Rectal smooth muscle tissue (tissue), 1 donor: ENCODE data around the gene TBL1XR1.

Source experiments
- H3K27ac ChIP-seq: one replicate; pipeline ENCODE4 v1.7.0; 2013; ENCODE audit warnings: low read depth, low read length, inconsistent platforms
- H3K27me3 ChIP-seq: one replicate; pipeline ENCODE4 v1.7.0; 2013; ENCODE audit warnings: low read length; ENCODE audit not compliant: control insufficient read depth, insufficient read depth
- H3K36me3 ChIP-seq: one replicate; pipeline ENCODE4 v1.7.0; 2013; ENCODE audit warnings: low read length; ENCODE audit not compliant: control insufficient read depth, insufficient read depth
- H3K4me1 ChIP-seq: one replicate; pipeline ENCODE4 v1.7.0; 2013; ENCODE audit warnings: low read length; ENCODE audit not compliant: control insufficient read depth, insufficient read depth
- H3K4me3 ChIP-seq: one replicate; pipeline ENCODE4 v1.7.0; 2013; ENCODE audit warnings: low read length
- H3K9ac ChIP-seq: one replicate; pipeline ENCODE4 v1.7.0; 2013; ENCODE audit warnings: low read length

TBL1XR1 gene

DNA sequence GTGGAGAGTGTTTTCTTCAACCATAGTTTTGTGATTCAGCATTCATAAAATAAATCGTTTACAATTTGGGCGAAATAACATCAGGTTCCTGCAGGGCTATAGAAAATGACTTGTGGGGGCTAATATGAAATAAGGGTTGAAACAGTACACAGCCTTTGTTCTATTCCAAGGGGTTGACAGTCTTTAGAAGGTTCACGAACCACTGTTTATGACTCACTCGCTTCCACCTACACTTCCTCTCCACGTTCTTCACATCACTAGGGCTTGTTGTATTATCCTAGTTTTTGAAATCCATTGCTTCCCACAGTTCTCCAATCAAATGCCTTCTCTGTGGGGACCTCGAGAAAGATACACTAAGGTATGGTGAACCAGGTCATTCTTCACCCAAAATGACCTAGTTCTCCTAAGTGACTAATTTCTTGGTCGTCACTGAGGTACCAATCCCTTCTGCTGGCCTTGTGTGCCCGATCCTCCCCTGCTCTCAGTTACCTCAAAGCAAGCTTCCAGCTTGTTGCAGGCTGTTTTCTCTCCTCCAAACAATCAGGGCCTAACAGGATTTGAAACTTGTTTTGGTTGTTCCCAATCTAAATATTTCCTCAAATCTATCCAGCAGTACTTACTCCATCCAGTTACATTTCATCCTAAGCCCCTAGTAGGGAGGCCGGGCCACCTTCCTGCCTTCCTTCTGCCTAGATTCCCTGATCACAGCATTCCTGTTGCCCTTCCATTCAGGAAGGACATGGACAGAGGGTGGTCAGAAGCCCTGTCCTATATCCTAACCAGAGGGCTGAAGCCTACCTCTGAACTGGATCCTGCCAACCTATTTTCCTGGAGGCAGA lies 23.1 kb upstream of the TBL1XR1 start:
- Histone ChIP-seq H3K27ac (no peak overlapping the region), H3K9ac (no peak overlapping the region), H3K27me3 (no peaks in the 10 kb centered on the region), H3K36me3 (no peaks in the 10 kb centered on the region), H3K4me1 (no peaks in the 10 kb centered on the region), H3K4me3 (no peak overlapping the region)

GRCh38 chr3:177213801-177214535 lies 16.7 kb upstream of the TBL1XR1 start:
- no peak overlapping the region for H3K27ac ChIP-seq
- H3K4me1 ChIP-seq = no peaks in the 10 kb centered on the region
- no peaks in the 10 kb centered on the region for H3K36me3 ChIP-seq
- H3K4me3 ChIP-seq = no peak overlapping the region
- no peaks in the 10 kb centered on the region for H3K27me3 ChIP-seq
- H3K9ac ChIP-seq = no peak overlapping the region

- H3K9ac ChIP-seq = no peak overlapping the region
These were observed 15.5 kb upstream of the TBL1XR1 start for GRCh38 chr3:177212756-177213155.

DNA sequence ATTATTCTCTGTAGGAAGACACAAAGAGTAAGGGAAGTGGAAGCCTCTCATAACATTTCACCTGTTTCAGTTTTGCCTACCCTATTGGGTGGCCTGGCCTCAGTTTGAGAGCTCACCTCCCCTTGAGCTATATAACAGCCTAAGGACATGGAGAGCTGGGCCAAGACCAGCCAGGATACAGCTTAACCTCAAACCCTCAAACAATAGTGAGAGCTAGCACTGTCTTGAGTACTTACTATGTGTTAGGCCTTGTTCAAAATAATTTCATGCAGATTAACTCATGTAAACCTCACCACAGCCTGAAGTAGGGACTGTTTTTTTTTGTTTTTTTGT lies 15.0 kb upstream of the TBL1XR1 start:
- H3K9ac ChIP-seq = no peak overlapping the region
- H3K4me3 ChIP-seq = no peak overlapping the region
- no peak overlapping the region for H3K27ac ChIP-seq
- H3K36me3 ChIP-seq = no peaks in the 10 kb centered on the region
- no peaks in the 10 kb centered on the region for H3K4me1 ChIP-seq
- no peaks in the 10 kb centered on the region for H3K27me3 ChIP-seq

More at GRCh38 chr3:177212756-177213155, 15.5 kb upstream of the TBL1XR1 start:
- Histone ChIP-seq H3K36me3 (no peaks in the 10 kb centered on the region), H3K27ac (no peak overlapping the region), H3K4me1 (no peaks in the 10 kb centered on the region), H3K27me3 (no peaks in the 10 kb centered on the region), H3K4me3 (no peak overlapping the region)

DNA sequence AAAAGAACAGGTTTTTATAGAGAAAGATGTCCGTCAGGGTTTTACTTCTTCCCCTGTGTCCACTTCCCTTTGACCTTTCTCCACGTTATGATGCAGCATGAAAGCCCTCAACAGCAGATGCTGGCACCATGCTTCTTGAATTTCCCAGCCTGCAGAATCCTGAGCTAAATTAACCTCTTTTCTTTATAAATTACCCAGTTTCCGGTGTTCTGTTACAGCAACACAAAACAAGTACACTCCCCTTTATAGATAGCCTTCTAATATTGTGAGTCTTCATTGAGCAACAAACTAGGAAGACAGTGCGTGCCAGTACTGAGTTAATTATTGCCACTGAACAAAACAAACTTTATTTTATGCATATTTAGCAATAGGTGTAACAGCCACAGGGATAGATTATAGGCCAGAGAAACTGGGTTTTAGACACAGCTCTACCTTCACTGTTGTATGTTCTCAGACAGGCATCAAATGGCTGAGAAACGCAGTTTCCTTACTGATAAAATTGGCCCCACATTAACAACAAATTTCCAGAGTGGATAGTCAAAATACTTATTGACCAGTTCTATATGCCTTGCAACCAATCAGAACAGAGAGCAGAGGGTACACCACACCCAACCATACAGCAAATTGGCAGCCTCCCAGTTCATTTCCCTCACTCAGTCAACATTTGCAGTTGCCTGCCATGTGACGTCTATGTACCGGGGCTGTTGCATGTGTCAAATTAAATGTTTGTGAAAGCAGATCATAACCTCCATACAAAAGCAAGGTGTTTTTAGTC lies 14.4 kb upstream of the TBL1XR1 start:
- Histone ChIP-seq H3K27me3 (no peaks in the 10 kb centered on the region), H3K4me1 (no peaks in the 10 kb centered on the region), H3K4me3 (no peak overlapping the region), H3K9ac (no peak overlapping the region), H3K27ac (no peak overlapping the region), H3K36me3 (no peaks in the 10 kb centered on the region)

DNA sequence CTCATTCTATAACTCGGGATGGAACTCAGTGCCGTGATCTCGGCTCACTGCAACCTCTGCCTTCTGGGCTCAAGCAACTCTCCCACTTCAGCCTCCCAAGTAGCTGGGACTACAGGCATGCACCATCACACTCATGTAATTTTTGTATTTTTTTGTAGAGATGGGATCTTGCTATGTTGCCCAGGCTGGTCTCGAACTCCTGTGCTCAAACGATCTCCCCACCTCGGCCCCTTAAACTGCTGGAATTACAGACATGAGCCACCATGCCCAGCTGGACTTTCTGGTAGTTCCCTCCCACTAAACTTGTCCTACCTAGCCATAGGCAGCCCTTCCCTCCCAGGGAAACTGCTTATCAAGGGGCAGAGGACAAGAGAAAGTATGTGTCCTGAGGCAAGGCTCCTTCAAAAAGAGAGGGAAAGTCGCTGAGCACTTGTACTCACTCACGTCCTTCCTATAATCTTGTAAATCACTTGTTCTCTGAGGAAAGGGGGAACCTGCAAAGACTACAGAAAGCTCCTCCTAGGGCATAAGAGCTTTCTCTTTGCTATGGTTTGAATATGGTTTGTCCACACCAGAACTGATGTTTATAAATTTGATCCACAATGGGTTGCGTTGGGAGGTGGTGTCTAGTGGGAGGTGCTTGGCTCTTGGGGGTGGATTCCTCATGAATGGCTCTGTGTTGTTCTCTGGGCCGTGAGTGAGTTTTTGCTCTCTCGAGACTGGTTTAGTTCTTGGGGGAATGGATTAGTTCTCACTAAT lies 13.6 kb upstream of the TBL1XR1 start:
- no peaks in the 10 kb centered on the region for H3K4me1 ChIP-seq
- H3K27me3 ChIP-seq = no peaks in the 10 kb centered on the region
- no peak overlapping the region for H3K9ac ChIP-seq
- H3K36me3 ChIP-seq = no peaks in the 10 kb centered on the region
- no peak overlapping the region for H3K27ac ChIP-seq
- no peak overlapping the region for H3K4me3 ChIP-seq

DNA sequence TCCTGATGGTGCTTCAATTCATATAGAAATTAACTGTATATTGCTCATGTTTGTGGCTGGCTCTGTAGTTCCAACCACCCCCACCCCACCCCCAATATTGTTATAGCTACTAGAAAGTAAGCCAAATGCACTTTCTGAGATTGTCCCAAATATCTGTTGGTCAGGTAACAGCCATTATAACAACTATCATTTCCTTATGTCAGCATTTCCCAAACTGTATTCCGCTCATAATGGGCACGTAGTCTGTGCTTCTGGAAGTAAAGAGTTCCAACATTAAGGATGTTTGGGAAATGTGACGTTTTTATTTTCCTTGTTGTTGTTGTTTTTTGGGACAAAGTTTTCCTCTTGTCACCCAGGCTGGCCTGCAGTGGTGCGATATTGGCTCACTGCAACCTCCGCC lies 12.2 kb upstream of the TBL1XR1 start:
- Histone ChIP-seq H3K9ac (no peak overlapping the region), H3K27me3 (no peaks in the 10 kb centered on the region), H3K4me3 (no peak overlapping the region), H3K27ac (no peak overlapping the region), H3K4me1 (no peaks in the 10 kb centered on the region), H3K36me3 (no peaks in the 10 kb centered on the region)

DNA sequence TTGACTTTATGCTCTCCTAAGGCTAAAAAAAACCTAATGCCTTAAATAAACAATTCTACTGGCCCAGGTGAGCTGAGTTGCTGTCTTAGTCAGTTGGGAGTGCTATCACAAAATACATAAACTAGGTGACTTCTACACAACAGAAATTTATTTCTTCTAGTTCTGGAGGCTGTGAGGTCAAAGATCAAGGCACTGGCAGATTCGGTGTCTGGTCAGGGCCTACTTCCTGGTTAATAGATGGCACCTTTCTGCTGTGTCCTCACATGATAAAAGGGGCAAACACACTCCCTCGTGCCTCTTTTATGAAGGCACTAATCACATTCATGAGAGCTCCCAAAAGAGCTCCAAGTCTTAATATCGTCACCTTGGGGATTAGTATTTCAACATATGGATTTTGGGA lies 11.5 kb upstream of the TBL1XR1 start:
- H3K27me3 ChIP-seq = no peaks in the 10 kb centered on the region

DNA sequence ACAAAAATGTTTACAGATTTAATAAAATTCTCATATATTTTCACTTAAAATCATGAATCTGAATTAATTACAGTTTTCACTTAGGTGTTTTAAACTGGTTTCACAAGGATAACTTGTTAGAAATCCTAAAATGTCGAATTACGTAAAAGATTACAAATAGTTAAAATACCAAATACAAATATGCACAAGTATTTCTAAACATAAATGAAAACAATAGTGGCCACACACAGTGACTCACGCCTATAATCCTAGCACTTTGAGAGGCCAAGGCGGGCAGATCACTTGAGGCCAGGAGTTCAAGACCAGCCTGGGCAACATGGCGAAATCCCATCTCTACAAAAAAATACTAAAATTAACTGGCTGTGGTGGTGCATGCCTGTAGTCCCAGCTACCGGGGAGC lies 10.9 kb upstream of the TBL1XR1 start:
- Histone ChIP-seq H3K27me3 (no peaks in the 10 kb centered on the region), H3K27ac (no peak overlapping the region), H3K9ac (no peak overlapping the region)

More for the DNA sequence above, 11.5 kb upstream of the TBL1XR1 start:
- no peak overlapping the region for H3K27ac ChIP-seq
- no peak overlapping the region for H3K9ac ChIP-seq
- H3K4me3 ChIP-seq = no peak overlapping the region
- H3K36me3 ChIP-seq = no peaks in the 10 kb centered on the region
- H3K4me1 ChIP-seq = no peaks in the 10 kb centered on the region

DNA sequence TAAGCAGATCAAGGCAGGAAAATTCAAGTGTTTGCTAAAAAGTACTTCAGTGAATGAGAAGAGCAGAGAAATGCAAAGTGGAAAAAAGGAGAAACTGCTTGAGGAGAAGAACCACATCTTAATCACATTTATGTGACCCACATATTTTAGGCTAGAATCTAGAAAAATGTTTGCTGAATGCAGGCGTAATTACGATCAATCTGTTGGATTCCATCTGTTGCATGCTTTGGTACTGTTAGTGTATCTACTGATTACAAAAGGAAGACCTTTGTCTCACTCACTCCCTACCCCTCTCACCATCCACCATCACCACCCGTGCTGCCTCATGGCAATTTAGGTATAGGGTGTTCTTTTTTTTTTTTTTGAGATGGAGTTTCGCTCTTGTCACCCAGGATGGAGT lies 9.7 kb upstream of the TBL1XR1 start:
- no peak overlapping the region for H3K4me3 ChIP-seq
- H3K9ac ChIP-seq = no peak overlapping the region
- H3K4me1 ChIP-seq = no peaks in the 10 kb centered on the region
- no peaks in the 10 kb centered on the region for H3K27me3 ChIP-seq
- no peaks in the 10 kb centered on the region for H3K36me3 ChIP-seq
- H3K27ac ChIP-seq = no peak overlapping the region

More for the DNA sequence above, 10.9 kb upstream of the TBL1XR1 start:
- H3K4me3 ChIP-seq = no peak overlapping the region
- no peaks in the 10 kb centered on the region for H3K4me1 ChIP-seq
- H3K36me3 ChIP-seq = no peaks in the 10 kb centered on the region

- Histone ChIP-seq H3K27me3 (no peaks in the 10 kb centered on the region), H3K36me3 (no peaks in the 10 kb centered on the region), H3K9ac (no peak overlapping the region), H3K4me1 (peaks cover under 1% of the 10 kb centered on the region), H3K4me3 (no peak overlapping the region), H3K27ac (no peak overlapping the region)
These were observed 6.6 kb upstream of the TBL1XR1 start for GRCh38 chr3:177203689-177204395.
